Measurements from ENCODE around the gene PAPPA.

The PAPPA gene

DNA sequence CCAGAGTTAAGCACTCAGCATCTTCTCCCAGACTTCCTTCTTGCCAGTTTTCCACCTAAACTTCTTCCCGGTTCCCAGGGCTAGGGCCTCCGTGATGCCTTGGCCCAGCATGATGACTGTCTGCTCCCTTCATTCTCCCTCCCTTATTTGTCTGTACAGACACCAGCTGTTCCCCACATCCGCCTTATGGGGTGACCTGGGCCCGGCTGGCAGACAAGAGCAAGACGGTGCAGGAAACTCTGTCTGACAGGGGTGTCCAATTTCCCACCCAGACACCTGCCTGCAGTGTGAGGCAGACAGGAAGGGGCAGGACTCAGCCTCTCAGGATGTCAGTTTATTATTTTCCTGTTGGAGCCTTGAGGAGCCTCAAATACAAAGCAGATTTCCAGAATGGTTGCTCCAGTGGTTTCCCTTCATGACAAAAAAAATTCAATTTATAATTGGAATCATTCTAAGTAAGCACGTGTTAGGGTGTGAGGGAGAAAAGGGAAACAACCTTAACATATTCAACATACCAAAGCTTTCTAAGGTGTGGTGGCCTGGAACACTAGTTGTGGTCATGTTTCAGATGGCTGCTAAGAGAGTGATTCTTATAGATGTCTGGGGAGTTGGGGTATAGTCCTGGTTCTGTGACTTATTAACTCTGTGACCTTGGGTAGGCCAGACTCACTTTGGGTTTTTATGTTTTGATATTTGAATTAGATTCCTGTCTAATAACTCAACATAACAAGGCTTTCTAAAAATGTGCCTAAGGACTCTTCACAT, 234.5 kb downstream of the PAPPA start:
- peak; percentile 32 for DNase-seq

GRCh38 chr9:116389541-116390302, 236.1 kb downstream of the PAPPA start:
- DNase-seq, result peak; percentile 24

- peak; percentile 70 for DNase-seq
Observed at GRCh38 chr9:116390303-116391228, 237.0 kb downstream of the PAPPA start.

- DNase-seq, result peak; percentile 88
Observed at GRCh38 chr9:116391306-116391900, 237.8 kb downstream of the PAPPA start.

- no peak for DNase-seq
Observed at GRCh38 chr9:116393198-116393597, 239.6 kb downstream of the PAPPA start.

- DNase-seq, result no peak
Observed at GRCh38 chr9:116394070-116394469, 240.5 kb downstream of the PAPPA start.

DNA sequence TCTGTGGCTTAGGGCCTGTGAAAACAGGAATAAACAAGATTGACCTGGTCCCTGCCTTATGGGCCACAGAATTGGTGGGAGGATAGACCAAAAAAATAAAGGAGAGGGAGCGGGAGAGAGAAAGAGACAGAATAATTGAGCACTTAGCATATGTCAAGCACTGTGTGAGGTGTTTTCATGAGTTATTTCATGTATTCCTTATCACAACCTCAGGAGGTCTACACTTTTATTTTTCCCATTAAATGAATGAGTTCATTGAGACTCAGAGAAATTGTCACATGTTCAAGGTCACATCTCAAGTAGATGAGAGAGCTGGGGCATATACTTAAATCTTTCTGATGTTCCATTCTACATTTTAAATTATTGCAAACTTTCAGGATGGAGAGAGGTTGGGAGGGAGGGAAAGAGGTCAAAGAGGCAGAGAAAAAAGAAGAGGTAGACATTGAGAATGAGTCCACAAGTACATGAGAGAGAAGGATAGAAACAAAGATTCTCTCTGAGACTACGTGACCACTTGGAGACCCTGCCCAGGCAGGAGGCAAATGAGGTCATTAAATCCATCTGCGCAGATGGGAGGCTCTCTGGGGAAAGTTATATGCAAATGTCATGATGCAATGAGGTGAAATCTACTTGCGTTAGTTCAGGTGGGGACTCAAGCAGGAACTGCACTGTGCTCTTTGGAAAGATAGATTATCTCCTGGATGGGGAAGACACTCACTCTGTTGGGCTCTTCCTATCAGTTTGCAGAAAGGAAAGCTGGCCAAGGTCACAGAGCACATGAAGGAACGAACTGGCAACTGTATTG, 241.5 kb downstream of the PAPPA start:
- DNase-seq, result no peak

DNA sequence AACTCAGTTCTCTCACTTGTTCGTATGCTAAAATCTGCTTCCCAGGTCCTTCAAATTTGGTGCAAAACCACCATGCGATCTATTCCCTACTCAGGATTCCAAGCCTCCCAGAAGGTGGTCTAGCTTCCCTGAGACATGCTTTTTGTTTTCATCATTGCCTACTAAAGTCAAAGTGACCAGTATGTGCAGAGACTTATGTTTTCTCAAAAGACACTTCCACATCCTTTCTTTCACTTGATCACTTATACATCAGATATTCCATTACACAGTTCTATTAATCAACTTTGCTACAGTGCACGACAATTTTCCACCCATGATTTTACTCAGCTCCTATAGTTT, 242.1 kb downstream of the PAPPA start:
- no peak for DNase-seq

- DNase-seq, result no peak
Observed at GRCh38 chr9:116403171-116403570, 249.6 kb downstream of the PAPPA start.

- DNase-seq, result no peak
Observed at GRCh38 chr9:116404228-116404627, 250.6 kb downstream of the PAPPA start.

GRCh38 chr9:116405321-116405720, 251.7 kb downstream of the PAPPA start:
- peak; percentile 28 for DNase-seq

- no peak for DNase-seq
Observed at GRCh38 chr9:116406469-116406868, 252.9 kb downstream of the PAPPA start.

- no peak for DNase-seq
Observed at GRCh38 chr9:116409129-116409528, 255.5 kb downstream of the PAPPA start.

GRCh38 chr9:116409638-116410037, 256.0 kb downstream of the PAPPA start:
- DNase-seq, result no peak

DNA sequence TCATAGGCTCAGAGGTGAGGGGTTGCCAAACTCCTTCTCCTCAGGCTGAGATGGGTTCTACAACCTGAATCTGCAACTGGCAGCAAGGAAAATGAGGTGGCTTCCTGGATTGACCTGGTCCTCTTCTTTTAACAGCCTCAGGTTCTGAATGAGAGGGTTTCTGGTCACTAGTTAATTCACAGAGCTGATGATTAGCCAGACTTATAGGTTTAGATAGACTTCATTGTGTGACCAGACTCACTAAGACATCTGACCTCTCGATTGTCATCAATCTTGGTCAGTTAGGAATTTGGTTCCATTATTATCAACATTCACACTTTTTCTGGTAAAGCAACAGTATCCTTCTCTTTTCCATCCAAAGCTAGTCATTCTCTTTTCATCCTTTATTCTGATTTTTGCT, 257.9 kb downstream of the PAPPA start:
- DNase-seq, result no peak

GRCh38 chr9:116414374-116414773, 260.8 kb downstream of the PAPPA start:
- DNase-seq, result no peak

- DNase-seq, result no peak
Observed at GRCh38 chr9:116416421-116416820, 262.8 kb downstream of the PAPPA start.

- DNase-seq, result no peak
Observed at GRCh38 chr9:116417464-116417863, 263.9 kb downstream of the PAPPA start.

DNA sequence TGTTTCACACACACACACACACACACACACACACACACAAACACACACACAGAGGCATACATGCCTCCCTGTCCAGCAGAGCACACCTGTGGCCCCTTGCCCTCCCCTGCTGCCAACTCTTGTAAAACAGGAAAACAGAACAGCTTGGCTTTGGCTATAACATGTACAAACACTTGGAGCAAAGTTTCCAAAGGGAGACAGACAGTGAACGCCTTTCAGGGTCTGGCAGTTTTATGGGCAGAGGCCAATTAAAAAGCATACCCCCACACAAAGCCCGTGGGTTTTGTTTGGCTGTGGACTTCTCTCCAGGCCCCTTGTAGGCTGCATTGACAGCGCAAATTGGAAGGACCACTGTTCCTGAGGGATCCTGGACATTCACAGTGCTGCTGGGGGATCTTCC, 265.6 kb downstream of the PAPPA start:
- no peak for DNase-seq

GRCh38 chr9:116420993-116421538, 267.5 kb downstream of the PAPPA start:
- no peak for DNase-seq
